Ovary (tissue), 9 donors: Measurements from ENCODE around the gene SPATA13. TPM values are rescaled to one million over a fixed set of nuclear protein-coding genes. Genes with fewer than 3 reads are reported as not detected.

ENCODE experiments used
- DNase-seq, 5 donors: peaks; one replicate each; pipeline ENCODE4 v3.0.0-alpha.2; 2019 to 2020
- H3K27ac ChIP-seq, 2 donors: fragments of 200-600 bp; one replicate each; pipeline versions ENCODE4 v1.5.1 to v1.8.0; 2019 to 2022
- H3K27me3 ChIP-seq: fragments of 200-600 bp; one replicate; pipeline ENCODE4 v1.8.0; 2022
- H3K36me3 ChIP-seq: fragments of 200-600 bp; sonication (generic); one replicate; pipeline ENCODE4 v1.5.1; 2019
- H3K4me1 ChIP-seq: one replicate; pipeline ENCODE4 v1.8.1; 2013; ENCODE audit warnings: mild to moderate bottlenecking, moderate library complexity; ENCODE audit not compliant: insufficient read depth
- H3K4me3 ChIP-seq: fragments of 200-600 bp; sonication (generic); one replicate; pipeline ENCODE4 v1.5.1; 2017
- H3K9me3 ChIP-seq, 2 donors: fragments of 200-600 bp in 1 of 2; sonication (generic) in 1 of 2; one replicate each; pipeline versions ENCODE4 v1.5.1 to v1.8.1; 2013 to 2019; ENCODE audit warnings: mild to moderate bottlenecking in 1 of 2, moderate library complexity in 1 of 2
- EP300 ChIP-seq: sonication (generic); formaldehyde crosslinking; IDR thresholded peaks from one replicate; pipeline ENCODE4 v1.6.1; 2017; ENCODE audit warnings: antibody characterized with exemption
- POLR2A ChIP-seq: fragments of 450-650 bp; IDR thresholded peaks from one replicate; pipeline ENCODE4 v1.6.1; 2017; ENCODE audit warnings: antibody characterized with exemption, mild to moderate bottlenecking, moderate library complexity
- WGBS, 3 donors: extraction: QIAGEN DNeasy Blood & Tissue Kit in 1 of 3; methylation state at CpG; one replicate each; pipeline versions ENCODE4 v1.1.5 to v1.1.7; 2013 to 2017; 5-methylcytosine and 5-hydroxymethylcytosine counted together
- intact Hi-C, 4 donors: fragments of 100-400 bp; cut with DNase I; formaldehyde crosslinking; loops; one replicate each; pipeline versions ENCODE4 v1.11.0 to v1.15.1; 2022 to 2023
- polyA plus RNA-seq, 2 donors: library from polyadenylated mRNA; stranded (reverse); fragments of 200-250 nt in 1 of 2; fragments of 350-450 nt in 1 of 2; fragmentation: Illumina TruSeq in 1 of 2; extraction: RNeasy Lipid Tissue Mini Kit (QIAGEN cat#74804) in 1 of 2; gene quantifications; one replicate each; pipeline ENCODE4 v1.2.3, GENCODE V29; 2013 to 2014
- total RNA-seq, 7 donors: library from RNA; depleted of rRNA in 2 of 7; stranded (reverse); fragments of >200 nt in 2 of 7; fragmentation: NEBNext Ultra II Directional in 3 of 7; extraction: Animal tissue kit (Norgen Biotek cat#: 25700) in 3 of 7; gene quantifications; one replicate each; pipeline versions ENCODE4 v1.1.0 to v1.2.4, GENCODE V29; 2016 to 2023
- TF ChIP-seq, protein P1 (sequence below), 3 donors: fragments of 450-650 bp in 2 of 3; fragments of 200-600 bp in 1 of 3; IDR thresholded peaks; one replicate each; pipeline versions ENCODE4 v1.5.1 to v1.8.0; 2016 to 2022; ENCODE audit warnings: antibody characterized with exemption in 3 of 3, mild to moderate bottlenecking in 1 of 3
- donor health status: DM: no; HTN: no; CAD: no; lungs with moderate emphysema.
- donor health status: DM: no; HTN: no; CAD: no.
- donor health status: Bipolar disorder and iron deficiency.
- donor health status: DM: yes; HTN: yes; CAD: no.
- donor health status: DM: no; HTN: no; CAD: no.
- donor health status: DM: yes; HTN: yes; CAD: no.

The SPATA13 gene
- total and polyA plus RNA-seq, 9 donors = 11.1 to 60.3 (median 30.0) TPM

DNA sequence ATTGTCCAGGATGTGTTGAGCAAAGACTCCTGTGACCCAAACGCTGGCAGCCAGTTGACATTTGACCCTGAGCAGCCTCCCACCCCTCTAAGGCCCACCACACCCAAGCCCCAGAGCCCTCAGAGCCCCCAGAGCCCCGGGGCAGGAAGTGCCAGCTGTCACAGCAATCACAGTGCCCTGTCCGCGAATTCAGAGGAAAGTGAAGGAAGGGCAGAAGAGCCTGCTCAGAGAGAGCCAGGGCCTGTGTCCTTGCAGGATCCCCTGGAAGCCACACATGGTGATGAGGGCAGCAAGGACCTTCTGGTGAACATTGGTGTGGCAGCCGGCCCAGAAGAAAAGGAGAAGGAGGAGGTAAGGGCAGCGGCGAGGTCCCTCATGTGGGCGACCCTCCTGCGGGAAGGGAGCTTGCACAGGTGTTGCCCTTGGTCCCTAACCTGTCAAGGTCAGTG lies 63.7 kb downstream of the SPATA13 start:
- DNase-seq = no peak
- TF ChIP-seq EP300 (no peak), POLR2A (no peak)
- TF ChIP-seq, protein P1, sequence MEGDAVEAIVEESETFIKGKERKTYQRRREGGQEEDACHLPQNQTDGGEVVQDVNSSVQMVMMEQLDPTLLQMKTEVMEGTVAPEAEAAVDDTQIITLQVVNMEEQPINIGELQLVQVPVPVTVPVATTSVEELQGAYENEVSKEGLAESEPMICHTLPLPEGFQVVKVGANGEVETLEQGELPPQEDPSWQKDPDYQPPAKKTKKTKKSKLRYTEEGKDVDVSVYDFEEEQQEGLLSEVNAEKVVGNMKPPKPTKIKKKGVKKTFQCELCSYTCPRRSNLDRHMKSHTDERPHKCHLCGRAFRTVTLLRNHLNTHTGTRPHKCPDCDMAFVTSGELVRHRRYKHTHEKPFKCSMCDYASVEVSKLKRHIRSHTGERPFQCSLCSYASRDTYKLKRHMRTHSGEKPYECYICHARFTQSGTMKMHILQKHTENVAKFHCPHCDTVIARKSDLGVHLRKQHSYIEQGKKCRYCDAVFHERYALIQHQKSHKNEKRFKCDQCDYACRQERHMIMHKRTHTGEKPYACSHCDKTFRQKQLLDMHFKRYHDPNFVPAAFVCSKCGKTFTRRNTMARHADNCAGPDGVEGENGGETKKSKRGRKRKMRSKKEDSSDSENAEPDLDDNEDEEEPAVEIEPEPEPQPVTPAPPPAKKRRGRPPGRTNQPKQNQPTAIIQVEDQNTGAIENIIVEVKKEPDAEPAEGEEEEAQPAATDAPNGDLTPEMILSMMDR (IDR thresholded peaks at IDR 0.05) = no peak
- WGBS, 3 donors = 76 to 82% (median 81%) methylated on average over 9 of the region's 9 CpGs
- Histone ChIP-seq H3K9me3 (no peaks in the 10 kb centered on the region), H3K4me3 (no peak overlapping the region), H3K27ac (no peak overlapping the region), H3K4me1 (peaks cover 3% of the 10 kb centered on the region), H3K27me3 (no peaks in the 10 kb centered on the region), H3K36me3 (no peaks in the 10 kb centered on the region)
- intact Hi-C loops = loop anchor here (5.0 to 10.0 kb wide), 5 partner anchors 169 to 299 kb away; no protein-coding TSS in a partner anchor

DNA sequence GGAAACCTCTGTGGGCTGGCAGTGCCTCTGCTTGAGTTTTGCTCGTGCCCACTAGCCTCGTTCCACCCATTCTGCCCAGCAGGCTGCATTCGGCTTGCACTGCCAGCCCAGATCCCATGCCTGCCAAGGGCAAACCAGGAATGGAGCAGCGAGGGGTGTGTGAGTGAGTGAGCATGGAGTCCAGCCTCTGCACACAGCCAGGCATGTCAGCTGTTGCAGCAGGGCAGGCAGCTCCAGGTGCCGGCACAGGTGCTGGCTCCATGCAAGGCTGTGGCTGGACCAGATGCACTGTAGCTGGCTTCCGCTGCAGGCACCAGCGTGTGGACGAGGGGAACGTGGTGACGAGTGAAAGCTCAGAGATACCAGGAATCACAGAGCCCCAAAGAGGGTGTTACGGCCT lies 64.5 kb downstream of the SPATA13 start:
- H3K4me1 ChIP-seq = no peaks in the 10 kb centered on the region
- no peak overlapping the region for H3K27ac ChIP-seq
- no peaks in the 10 kb centered on the region for H3K9me3 ChIP-seq
- no peaks in the 10 kb centered on the region for H3K36me3 ChIP-seq
- TF ChIP-seq, protein P1 (IDR thresholded peaks at IDR 0.05) = no peak
- TF ChIP-seq EP300 (no peak), POLR2A (no peak)
- no peaks in the 10 kb centered on the region for H3K27me3 ChIP-seq
- intact Hi-C loops = loop anchor here in 3 of 4 donors (10.0 kb wide), 2 partner anchors 170 to 300 kb away; no protein-coding TSS in a partner anchor
- H3K4me3 ChIP-seq = no peak overlapping the region
- no peak for DNase-seq
- WGBS, 3 donors = 90 to 93% (median 92%) methylated on average over 11 of the region's 11 CpGs

DNA sequence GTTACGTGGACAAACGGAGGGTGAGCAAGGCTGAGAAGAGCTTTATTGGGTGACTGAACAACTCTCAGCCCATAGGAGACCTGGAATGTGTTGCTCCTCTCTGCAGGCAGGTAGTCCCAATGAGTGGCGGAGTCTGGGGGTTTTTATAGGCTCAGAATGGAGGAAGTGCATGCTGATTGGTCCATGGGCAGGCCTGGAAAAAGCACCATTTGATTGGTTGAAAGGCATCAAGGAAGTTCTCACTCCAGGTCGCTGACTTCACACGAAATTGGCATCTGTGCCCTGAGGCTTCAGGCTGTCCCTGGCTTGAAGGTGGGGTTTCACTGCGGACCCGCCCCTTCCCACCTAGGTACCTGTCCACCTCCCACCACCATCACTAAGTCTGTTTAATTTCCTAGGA lies 65.4 kb downstream of the SPATA13 start:
- H3K4me1 ChIP-seq = no peaks in the 10 kb centered on the region
- no peak overlapping the region for H3K27ac ChIP-seq
- intact Hi-C loops = loop anchor here in 3 of 4 donors (10.0 kb wide), 2 partner anchors 171 to 301 kb away; no protein-coding TSS in a partner anchor
- no peak for TF ChIP-seq EP300
- TF ChIP-seq, protein P1 (IDR thresholded peaks at IDR 0.05) = no peak
- TF ChIP-seq POLR2A = no peak
- no peaks in the 10 kb centered on the region for H3K36me3 ChIP-seq
- DNase-seq = no peak
- no peaks in the 10 kb centered on the region for H3K9me3 ChIP-seq
- no peak overlapping the region for H3K4me3 ChIP-seq
- H3K27me3 ChIP-seq = no peaks in the 10 kb centered on the region
- 95 to 97% (median 96%) methylated on average over 7 of the region's 7 CpGs for WGBS, 3 donors

DNA sequence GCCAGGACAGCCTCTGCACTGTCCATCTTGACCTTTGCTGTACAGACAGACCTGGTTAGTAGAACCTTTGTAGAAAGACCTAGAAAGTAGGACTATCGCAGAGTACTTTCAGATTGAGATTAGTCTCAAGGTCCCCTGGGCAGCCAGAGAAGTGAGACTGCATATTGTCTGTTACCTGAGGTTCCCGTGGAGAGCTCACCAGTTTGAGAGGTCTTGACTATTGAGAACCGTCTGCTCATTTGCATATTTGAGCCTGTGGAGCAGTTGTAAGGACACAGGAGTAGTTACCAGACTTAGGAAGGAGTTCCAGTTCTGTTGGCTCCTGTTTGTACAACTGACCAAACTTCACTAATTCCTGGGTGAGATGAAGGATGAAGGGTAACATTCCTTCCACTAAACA lies 66.2 kb downstream of the SPATA13 start:
- Histone ChIP-seq H3K36me3 (no peaks in the 10 kb centered on the region), H3K27me3 (no peaks in the 10 kb centered on the region), H3K4me3 (no peak overlapping the region), H3K9me3 (no peaks in the 10 kb centered on the region), H3K27ac (no peak overlapping the region), H3K4me1 (no peaks in the 10 kb centered on the region)
- no peak for DNase-seq
- intact Hi-C loops = loop anchor here in 3 of 4 donors (10.0 kb wide), 2 partner anchors 172 to 302 kb away; no protein-coding TSS in a partner anchor
- 60 to 85% (median 74%) methylated on average over 3 of the region's 3 CpGs for WGBS, 3 donors
- TF ChIP-seq POLR2A (no peak), EP300 (no peak)
- TF ChIP-seq, protein P1 (IDR thresholded peaks at IDR 0.05) = no peak
